ENCODE data around the gene CLDN4. TPM values are rescaled to one million over a fixed set of nuclear protein-coding genes. Genes with fewer than 3 reads are reported as not detected.

Gene CLDN4
- total RNA-seq, 1 donor: 0.86 TPM

DNA sequence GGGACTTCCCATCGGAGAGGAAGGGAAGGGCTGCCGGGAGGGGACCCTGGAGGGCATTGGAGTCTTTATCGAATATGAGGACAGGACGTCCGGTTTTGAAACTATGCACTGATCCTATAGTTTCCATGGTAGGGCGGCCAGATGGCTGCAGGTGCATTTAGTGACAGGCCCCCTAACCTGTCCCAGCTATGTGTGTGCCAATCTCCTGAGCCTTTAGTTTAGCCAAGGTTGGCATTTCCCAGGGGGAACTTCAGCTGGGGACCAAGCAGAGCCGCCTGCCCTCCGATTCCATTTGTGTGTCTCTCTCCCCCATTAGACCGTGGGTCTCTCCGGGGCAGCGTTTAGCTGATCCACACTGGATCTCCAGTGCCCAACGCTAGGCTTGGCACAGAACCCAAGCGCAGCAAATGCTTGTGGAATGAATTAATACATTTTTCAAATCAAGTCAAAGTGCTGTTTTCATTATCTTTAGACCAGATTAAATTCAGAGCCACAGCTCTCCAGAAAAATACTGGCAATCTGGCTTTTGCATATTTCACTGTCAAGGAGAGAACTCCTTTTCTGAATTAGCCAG is 50.0 kb downstream of the CLDN4 start:
- no peak overlapping the region for H3K4me3 ChIP-seq (ENCODE audit: low read depth, low read length)
- DNase-seq (ENCODE audit: low read depth): no peak
- TF ChIP-seq, protein P1, sequence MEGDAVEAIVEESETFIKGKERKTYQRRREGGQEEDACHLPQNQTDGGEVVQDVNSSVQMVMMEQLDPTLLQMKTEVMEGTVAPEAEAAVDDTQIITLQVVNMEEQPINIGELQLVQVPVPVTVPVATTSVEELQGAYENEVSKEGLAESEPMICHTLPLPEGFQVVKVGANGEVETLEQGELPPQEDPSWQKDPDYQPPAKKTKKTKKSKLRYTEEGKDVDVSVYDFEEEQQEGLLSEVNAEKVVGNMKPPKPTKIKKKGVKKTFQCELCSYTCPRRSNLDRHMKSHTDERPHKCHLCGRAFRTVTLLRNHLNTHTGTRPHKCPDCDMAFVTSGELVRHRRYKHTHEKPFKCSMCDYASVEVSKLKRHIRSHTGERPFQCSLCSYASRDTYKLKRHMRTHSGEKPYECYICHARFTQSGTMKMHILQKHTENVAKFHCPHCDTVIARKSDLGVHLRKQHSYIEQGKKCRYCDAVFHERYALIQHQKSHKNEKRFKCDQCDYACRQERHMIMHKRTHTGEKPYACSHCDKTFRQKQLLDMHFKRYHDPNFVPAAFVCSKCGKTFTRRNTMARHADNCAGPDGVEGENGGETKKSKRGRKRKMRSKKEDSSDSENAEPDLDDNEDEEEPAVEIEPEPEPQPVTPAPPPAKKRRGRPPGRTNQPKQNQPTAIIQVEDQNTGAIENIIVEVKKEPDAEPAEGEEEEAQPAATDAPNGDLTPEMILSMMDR (IDR thresholded peaks at IDR 0.05; ENCODE audit: insufficient read depth, low read depth, low read length): no peak

DNA sequence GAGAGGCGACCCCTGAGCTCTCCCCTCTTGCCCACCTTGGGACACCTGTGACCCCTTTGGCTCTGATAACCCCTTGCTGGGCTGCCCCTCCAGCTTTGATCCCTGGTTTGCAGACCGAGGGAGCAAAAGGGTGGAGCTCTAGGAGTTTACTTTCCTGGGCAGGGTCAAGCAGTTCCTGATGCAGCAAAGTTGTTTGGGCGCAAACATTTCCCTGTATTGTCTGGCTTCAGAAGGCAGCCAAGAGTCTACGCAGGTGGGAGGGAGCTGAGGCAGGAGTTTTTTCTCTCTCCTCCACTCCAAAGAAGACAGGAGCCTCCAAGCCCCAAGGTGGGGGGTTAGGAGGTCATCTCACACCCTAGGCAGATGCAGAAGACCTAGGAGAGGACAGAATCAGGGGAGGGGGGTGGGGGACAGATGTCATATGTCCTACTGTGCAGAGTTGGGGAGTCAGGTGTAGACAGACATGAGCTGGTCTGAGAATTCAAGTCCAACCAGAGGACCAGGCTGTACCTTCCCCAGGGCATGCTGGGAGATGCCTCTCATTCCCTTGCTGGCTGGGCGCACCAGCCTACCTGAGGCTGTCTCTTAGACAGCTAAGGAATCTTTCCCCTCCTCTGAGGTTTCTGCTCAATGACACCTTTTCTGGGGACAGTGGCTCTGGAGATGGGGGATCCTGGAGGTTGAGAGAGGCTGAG is 50.7 kb downstream of the CLDN4 start:
- TF ChIP-seq, protein P1 (IDR thresholded peaks at IDR 0.05; ENCODE audit: insufficient read depth, low read depth, low read length): no peak

DNA sequence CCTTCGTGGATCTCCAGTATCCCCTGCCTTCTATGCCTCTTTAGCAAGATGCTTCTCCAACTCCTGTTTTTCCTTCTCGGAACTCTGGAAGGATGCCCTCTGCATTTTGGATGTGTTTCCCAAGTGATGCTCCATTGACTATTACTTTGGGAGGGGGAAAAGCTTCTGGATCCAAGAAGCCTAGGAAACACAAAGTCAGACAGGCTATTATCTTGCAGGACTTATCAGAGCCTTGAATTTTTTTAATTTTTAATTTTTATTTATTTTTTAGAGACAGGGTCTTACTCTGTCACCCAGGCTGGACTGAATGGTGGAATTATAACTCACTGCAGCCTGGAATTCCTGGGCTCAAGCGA is 51.2 kb downstream of the CLDN4 start:
- no peak for DNase-seq (ENCODE audit: low read depth)
- H3K4me3 ChIP-seq (ENCODE audit: low read depth, low read length): no peak overlapping the region
- TF ChIP-seq, protein P1 (IDR thresholded peaks at IDR 0.05; ENCODE audit: insufficient read depth, low read depth, low read length): no peak

More for the DNA sequence above, 50.7 kb downstream of the CLDN4 start:
- DNase-seq (ENCODE audit: low read depth): no peak
- H3K4me3 ChIP-seq (ENCODE audit: low read depth, low read length): no peak overlapping the region

Other genes with a start within 250 kb of the CLDN4 start
- gene MLXIPL, start 206.5 kb upstream of the CLDN4 start, total RNA-seq: not detected in 2 replicates
- gene VPS37D, start 163.2 kb upstream of the CLDN4 start, total RNA-seq: 3.0 and 4.2 TPM in 2 replicates
- gene DNAJC30, start 147.5 kb upstream of the CLDN4 start, total RNA-seq: 2.3 and 3.0 TPM in 2 replicates
- gene BUD23, start 147.4 kb upstream of the CLDN4 start, total RNA-seq: 38.0 and 39.7 TPM in 2 replicates
- gene STX1A, start 111.3 kb upstream of the CLDN4 start, total RNA-seq: 6.8 and 8.2 TPM in 2 replicates
- gene ABHD11, start 92.2 kb upstream of the CLDN4 start, total RNA-seq: 8.2 and 11.9 TPM in 2 replicates
- gene CLDN3, start 60.7 kb upstream of the CLDN4 start, total RNA-seq: not detected in 2 replicates
- 1.6 and 2.6 TPM in 2 replicates for gene METTL27, start 11.5 kb downstream of the CLDN4 start, total RNA-seq
- gene TMEM270, start 30.2 kb downstream of the CLDN4 start, total RNA-seq: not detected in 2 replicates
- under 0.01 and 0.64 TPM in 2 replicates for gene ELN, start 197.2 kb downstream of the CLDN4 start, total RNA-seq

Measured in fibroblast of villous mesenchyme (primary cell).